8988T (cell line): ENCODE data around the gene PNCK.
A peak's percentile ranks its signal among the peaks of the same experiment; 100 is the strongest.

Source experiments
- DNase-seq: peaks from one replicate; pipeline ENCODE4 v3.0.0; 2011

PNCK gene

GRCh38 chrX:153639177-153640044, 34.2 kb downstream of the PNCK start:
- DNase-seq = no peak

- no peak for DNase-seq
Observed at GRCh38 chrX:153638436-153639176, 35.0 kb downstream of the PNCK start.

DNA sequence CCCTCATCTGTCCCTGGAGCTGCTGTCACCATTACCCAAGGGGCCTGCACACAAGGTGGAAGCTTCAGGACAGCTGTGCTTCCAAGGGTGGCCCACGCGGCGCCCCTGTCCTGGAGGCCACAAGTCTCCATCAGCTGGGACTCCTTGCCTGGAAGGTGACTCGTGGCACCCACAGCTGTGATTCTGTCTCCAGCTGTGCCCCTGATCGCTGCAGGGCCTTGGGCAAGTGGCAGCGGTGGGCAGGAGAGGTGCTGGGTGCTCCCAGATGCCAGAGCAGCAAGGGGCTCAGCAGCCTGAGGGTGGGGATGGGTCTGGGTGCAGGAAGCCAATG, 35.6 kb downstream of the PNCK start:
- DNase-seq = no peak

GRCh38 chrX:153637121-153638040, 36.2 kb downstream of the PNCK start:
- no peak for DNase-seq

- DNase-seq = no peak
Observed at GRCh38 chrX:153636716-153637115, 36.9 kb downstream of the PNCK start.

GRCh38 chrX:153635788-153636668, 37.6 kb downstream of the PNCK start:
- peak; percentile 95 for DNase-seq

DNA sequence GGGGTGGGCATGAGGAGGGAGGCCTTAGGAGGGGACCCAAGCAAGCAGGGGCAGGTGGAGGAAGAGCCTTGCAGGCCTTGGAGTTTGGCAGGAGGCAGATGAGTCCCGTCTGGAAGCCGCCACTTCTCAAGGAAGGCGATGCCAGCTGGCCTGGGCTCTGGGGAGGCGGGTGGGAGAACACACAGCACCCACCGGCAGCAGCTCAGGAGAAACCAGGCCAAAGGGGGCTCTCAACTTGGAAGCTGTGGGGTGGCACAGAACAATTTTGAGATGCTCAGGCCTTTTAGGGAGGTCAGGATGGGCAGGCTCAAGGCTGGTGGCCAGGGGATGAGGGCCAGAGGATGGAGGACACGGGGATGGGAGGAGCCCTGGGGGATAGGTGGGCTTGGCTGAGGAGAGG, 38.2 kb downstream of the PNCK start:
- no peak for DNase-seq

GRCh38 chrX:153634832-153635231, 38.8 kb downstream of the PNCK start:
- DNase-seq = no peak

GRCh38 chrX:153634236-153634635, 39.4 kb downstream of the PNCK start:
- DNase-seq = no peak

DNA sequence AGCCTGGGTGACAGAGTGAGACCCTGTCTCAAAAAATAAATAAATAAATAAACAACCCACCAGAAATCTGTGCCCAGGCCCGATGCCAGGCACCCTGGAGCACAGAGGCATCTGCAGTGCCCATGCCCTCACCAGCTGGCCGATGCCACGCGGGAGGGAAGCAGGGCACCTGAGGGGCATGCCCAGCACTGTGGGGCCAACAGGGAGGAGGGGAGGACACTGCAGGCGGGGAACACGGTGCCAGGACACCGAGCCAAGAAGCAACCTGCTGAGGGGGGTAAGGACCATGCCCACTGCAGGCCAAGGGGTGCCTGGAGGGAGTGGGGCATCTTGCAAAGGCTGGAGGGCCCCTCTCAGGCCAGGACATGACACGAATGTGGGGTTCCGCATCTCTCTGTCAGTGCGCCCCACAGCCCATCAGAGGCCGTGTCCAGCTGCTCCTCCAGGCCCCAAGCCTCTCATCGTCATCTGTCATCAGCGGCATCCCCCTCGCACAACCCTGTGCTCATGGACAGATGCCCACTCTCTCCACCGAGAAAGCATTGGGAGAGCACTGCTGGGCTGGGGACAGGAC, 39.9 kb downstream of the PNCK start:
- DNase-seq = no peak

DNA sequence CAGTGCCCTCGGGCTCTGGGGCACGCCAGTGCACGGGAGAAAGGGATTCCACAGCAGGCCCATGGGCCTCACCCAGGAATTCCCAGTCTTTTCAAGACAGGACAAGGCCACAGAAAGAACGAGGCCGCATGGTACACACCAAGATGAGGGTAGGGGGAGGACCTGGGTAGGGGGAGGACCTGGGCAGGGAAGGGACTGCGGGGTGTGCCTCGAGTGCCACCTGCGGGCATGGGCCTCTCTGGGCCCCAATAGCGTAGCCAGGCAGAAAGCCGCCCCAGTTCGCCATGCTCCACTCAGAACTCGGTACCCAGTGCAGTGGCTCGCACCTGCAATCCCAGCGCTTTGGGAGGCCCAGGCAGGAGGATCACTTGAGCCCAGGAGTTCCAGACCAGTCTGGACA, 40.6 kb downstream of the PNCK start:
- DNase-seq = no peak

DNA sequence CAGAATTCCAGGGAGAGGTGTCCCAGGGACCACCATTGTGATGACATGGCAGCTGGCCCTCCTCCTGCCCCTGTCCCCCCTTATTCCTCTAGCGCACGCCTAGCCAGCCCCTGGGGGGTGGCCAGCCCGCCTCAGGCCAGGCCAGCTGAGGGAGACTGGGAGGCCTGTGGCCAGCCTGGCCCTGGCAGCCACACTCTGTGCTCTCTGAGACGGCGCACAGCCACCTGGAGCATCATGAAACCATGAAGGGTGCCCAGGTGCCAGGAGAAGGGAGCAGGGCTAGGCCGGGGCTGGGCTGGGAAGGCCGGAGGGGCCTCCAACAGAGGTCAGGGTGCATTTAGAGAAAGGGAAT, 41.0 kb downstream of the PNCK start:
- DNase-seq = no peak

GRCh38 chrX:153631907-153632594, 41.6 kb downstream of the PNCK start:
- DNase-seq = no peak

GRCh38 chrX:153631346-153631745, 42.3 kb downstream of the PNCK start:
- no peak for DNase-seq

- no peak for DNase-seq
Observed at GRCh38 chrX:153628665-153629064, 44.9 kb downstream of the PNCK start.

GRCh38 chrX:153628129-153628528, 45.5 kb downstream of the PNCK start:
- DNase-seq = no peak

DNA sequence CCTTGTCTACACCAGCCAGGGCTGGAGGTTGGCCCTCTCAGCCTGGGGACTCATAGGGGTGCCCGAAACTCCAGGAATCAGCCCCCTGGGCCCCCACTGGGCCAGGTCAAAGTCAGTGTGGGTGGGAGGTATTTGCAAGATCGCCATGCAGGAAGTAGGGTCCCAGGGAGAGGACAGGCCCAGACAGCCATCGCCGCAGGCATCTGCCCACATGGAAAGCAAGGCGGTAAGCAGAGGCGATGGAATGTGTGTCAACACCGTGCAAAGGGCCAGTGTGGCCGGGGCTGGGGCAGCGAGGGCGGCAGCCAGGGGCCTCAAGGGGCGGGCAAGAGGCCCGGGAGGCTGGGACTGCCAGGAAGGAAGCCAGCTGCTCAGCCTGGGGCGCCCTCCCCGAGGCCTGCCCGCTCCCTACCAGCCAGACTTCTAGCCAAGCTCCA, 45.9 kb downstream of the PNCK start:
- DNase-seq = no peak

DNA sequence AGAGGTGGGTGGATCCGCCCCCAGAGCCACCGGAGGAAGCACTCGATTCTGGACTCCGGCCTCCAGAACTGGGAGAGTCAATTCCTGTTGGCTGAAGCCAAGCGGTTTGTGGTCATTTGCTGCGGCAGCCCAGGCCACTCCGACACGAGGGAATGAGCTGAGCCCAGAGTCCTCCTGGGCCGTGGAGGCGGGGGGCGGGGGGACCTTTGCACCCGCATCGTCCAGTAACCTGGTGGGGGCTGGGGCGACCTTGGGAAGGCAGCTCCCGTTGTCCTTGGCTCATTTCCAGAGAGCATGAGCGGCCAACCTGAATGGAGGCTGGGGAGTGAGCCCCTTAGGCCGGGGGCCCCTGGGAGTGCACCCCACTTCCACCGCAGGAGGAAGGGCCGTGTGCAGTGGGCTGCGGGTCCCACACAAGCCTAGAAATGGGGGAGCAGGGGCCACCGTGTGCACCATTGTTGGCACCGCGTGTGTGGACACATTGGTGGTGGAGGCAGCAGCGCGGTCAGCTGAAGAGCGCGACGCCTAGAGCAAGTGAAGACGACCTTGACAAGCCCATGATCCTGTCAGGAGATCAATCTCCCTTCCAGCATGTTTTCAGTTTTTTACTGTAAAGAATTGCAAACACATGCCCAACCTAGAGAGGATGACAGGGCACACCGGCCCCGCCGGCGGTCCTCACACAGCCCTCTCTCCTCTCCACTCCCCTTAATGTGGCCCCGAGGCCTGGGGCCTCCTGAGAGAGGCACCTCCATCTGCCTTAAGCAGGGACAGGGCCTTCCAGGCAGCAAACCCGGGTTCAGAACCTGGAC, 46.5 kb downstream of the PNCK start:
- DNase-seq = no peak

DNA sequence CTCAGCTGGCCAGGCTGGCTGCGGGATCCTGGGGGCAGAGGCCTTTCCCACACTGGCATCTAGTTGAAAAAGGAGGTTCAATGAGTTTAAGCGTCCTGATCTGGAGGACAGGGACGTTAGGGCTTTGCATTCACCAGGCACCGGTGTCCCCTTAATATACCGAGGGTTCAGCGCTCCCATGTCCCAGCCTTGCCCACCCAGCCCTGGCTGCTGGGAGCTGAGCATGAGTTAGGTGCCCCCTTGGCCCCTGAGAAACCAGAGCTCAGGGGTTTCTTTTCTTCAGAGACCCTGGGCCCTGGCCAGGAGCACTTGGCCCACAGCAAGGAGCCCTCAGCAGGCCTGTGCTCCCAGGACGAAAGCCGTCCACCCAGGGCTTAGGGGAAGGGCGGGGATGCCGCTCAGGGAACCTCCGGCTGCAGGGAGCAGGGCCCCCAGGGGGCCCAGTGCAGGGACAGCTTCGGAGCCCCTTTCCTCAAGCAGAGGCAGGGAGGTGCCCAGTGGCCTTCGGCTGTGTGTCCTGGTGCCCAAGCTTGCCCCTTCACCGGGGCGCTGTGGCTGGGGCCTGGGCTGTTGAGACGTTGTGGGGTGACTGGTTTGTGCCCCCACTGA, 47.5 kb downstream of the PNCK start:
- no peak for DNase-seq
